Mammary microvascular endothelial cell (primary cell): Measurements from ENCODE around the gene CACNA1F. TPM values are rescaled to one million over a fixed set of nuclear protein-coding genes. Genes with fewer than 3 reads are reported as not detected.

Source experiments
- total RNA-seq: library from RNA; depleted of rRNA; stranded (reverse); fragments of >200 nt; gene quantifications from 2 replicates; pipeline ENCODE4 v1.2.3, GENCODE V29; 2015

Gene CACNA1F
- total RNA-seq: not detected in 2 replicates

GRCh38 chrX:49233176-49233575 is at the start of gene CACNA1F:
CACNA1F (minus strand) TSS chrX:49233340; CDS start chrX:49233309, 31 bp downstream.

GRCh38 chrX:49269767-49270248 is 36.7 kb upstream of the CACNA1F start, which contains the start of gene PPP1R3F:
PPP1R3F (plus strand) TSS chrX:49269793; CDS start chrX:49269870, 77 bp downstream.

GRCh38 chrX:49264460-49264859 is 31.3 kb upstream of the CACNA1F start, which contains the start of gene FOXP3:
FOXP3 (minus strand) TSS chrX:49264710; CDS start chrX:49258505, 6,205 bp downstream.

GRCh38 chrX:49199906-49200771 is 33.0 kb downstream of the CACNA1F start, which contains the start of gene SYP:
SYP (minus strand) TSS chrX:49200193; CDS start chrX:49200186, 7 bp downstream.

GRCh38 chrX:49186125-49187027 is 46.8 kb downstream of the CACNA1F start, which contains the start of gene PRICKLE3:
PRICKLE3 (minus strand) TSS chrX:49186373; CDS start chrX:49186297, 76 bp downstream.

GRCh38 chrX:49171752-49172279 is 61.3 kb downstream of the CACNA1F start, which contains the start of gene PLP2:
PLP2 (plus strand) TSS chrX:49171898; CDS start chrX:49172001, 103 bp downstream.

GRCh38 chrX:49162620-49163019 is 70.5 kb downstream of the CACNA1F start, which contains the start of gene MAGIX:
MAGIX (plus strand) TSS chrX:49162758; CDS start chrX:49162890, 132 bp downstream.

Other genes starting within 250 kb of the CACNA1F start
- 16.4 and 18.7 TPM in 2 replicates for gene GRIPAP1, start 231.1 kb downstream of the CACNA1F start, total RNA-seq
- gene TFE3, start 190.0 kb downstream of the CACNA1F start, total RNA-seq: 52.4 and 62.2 TPM in 2 replicates
- 0.69 and 1.1 TPM in 2 replicates for gene CCDC120, start 174.3 kb downstream of the CACNA1F start, total RNA-seq
- 11.3 and 11.8 TPM in 2 replicates for gene PRAF2, start 159.3 kb downstream of the CACNA1F start, total RNA-seq
- 30.8 and 31.4 TPM in 2 replicates for gene WDR45, start 153.5 kb downstream of the CACNA1F start, total RNA-seq
- gene GPKOW, start 109.6 kb downstream of the CACNA1F start, total RNA-seq: 30.2 and 30.4 TPM in 2 replicates
- gene MAGIX, start 70.6 kb downstream of the CACNA1F start, total RNA-seq: 1.9 TPM in 1 of 2 replicates, not detected in the other
- gene PLP2, start 61.4 kb downstream of the CACNA1F start, total RNA-seq: 123 and 125 TPM in 2 replicates
- gene PRICKLE3, start 47.0 kb downstream of the CACNA1F start, total RNA-seq: 7.3 and 15.9 TPM in 2 replicates
- gene SYP, start 33.1 kb downstream of the CACNA1F start, total RNA-seq: 0.10 and 0.27 TPM in 2 replicates
- gene CCDC22, start 2.1 kb upstream of the CACNA1F start, total RNA-seq: 20.9 and 25.0 TPM in 2 replicates
- gene FOXP3, start 31.4 kb upstream of the CACNA1F start, total RNA-seq: 0.10 TPM in 1 of 2 replicates, not detected in the other
- gene PPP1R3F, start 36.5 kb upstream of the CACNA1F start, total RNA-seq: 0.87 and 2.3 TPM in 2 replicates
- not detected in 2 replicates for gene GAGE10, start 70.3 kb upstream of the CACNA1F start, total RNA-seq
- gene GAGE12J, start 88.7 kb upstream of the CACNA1F start, total RNA-seq: not detected in 2 replicates
- gene GAGE13, start 98.2 kb upstream of the CACNA1F start, total RNA-seq: not detected in 2 replicates